Activated CD8-positive, alpha-beta memory T cell treated with anti-CD3 and anti-CD28 coated beads for 24 hours (primary cell): ENCODE data around the gene BCL7A.
"Not testable (repeated sequence)": the region's sequence is repeated elsewhere in the genome, so short reads cannot be mapped to it uniquely, and the experiment has no call there.

Source experiments
- DNase-seq: peaks from one replicate; pipeline ENCODE4 v3.0.0-alpha.2; 2020

BCL7A gene

DNA sequence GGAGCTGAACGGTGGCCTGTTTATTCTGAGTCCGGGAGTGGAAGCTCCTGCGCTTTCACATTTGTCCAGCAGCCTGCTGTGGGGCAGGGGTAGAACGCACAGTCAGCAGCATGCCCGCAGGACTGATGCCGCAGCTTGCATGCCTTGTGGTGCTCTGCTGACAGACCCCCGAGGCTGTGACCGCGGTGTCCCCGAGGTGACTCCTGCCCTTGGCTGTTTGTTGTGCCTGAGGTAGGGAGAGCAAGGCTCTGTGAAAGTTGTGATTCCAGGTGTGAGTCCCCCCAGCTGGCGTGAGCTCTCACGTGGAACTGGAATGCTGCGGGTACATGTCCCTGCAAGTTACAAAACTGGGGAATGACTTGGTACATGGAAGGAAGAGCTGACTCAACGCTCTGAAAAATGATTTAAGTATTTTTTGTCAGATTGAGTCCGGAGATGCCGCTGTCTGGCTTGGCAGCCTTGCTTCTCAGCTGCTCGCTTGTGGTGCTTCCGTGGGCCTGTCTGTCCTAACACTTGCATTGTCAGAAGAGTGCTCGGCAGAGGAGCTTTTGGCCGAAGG is 75.0 kb downstream of the BCL7A start:
- no peak for DNase-seq

GRCh38 chr12:122097584-122097926 is 75.9 kb downstream of the BCL7A start:
- no peak for DNase-seq

GRCh38 chr12:122097927-122098756 is 76.5 kb downstream of the BCL7A start:
- no peak for DNase-seq

DNA sequence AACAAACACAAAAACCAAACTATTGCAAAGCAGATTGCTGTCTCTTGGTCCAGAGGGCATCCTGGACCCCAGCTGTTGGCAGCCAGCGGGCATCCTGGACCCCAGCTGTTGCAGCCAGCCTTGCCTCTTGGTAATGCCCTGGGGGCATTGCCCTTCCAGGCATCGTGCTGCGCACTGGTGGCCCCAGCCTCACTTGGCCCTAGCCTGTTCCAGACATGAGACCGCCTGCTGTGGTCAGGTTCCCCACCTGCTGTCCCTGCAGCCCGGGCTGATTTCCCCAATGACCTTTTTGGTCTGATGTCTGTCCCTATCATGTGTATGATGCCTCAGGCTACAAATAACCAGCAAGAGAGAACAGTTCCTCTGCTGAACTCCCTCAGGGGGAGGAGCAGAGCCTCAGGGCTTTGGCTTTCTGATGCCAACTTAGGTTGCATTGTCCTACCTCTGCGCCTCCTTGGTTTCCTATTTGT is 77.6 kb downstream of the BCL7A start:
- DNase-seq = no peak

GRCh38 chr12:122099856-122100255 is 78.2 kb downstream of the BCL7A start:
- no peak for DNase-seq

- no peak for DNase-seq
Measured at GRCh38 chr12:122100568-122100967, 78.9 kb downstream of the BCL7A start.

DNA sequence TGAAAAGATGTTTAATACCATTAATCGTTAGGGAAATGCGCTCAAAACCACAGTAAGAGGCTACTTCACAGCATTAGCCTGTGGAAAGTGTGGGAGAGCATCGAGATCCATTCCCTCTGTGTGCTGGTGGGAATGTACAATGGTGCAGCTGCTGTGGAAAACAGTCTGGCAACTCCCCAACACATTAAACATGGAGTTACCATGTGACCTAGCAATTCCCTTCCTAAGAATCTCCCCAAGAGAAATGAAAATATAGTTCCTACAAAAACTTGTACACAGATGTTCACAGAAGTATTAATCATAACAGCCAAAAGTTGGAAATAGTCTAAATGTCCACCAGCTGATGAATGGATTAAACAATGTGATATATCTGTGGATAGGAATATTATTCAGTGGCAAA is 80.6 kb downstream of the BCL7A start:
- DNase-seq = no peak

- no peak for DNase-seq
Measured at GRCh38 chr12:122104844-122105243, 83.2 kb downstream of the BCL7A start.

DNA sequence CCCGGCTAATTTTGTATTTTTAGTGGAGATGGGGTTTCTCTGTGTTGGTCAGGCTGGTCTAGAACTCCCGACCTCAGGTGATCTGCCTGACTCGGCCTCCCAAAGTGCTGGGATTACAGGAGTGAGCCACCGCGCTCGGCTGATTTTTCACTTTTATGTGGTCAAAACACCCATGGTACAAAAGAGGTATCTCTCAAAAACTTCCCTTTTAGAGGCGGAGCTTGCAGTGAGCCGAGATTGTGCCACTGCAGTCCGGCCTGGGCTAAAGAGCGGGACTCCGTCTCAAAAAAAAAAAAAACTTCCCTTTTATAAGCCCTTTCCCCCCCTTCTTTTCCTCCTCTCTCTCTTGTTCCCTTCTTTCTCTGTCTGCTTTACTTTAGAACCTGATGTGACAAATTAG is 83.8 kb downstream of the BCL7A start:
- not testable (repeated sequence) for DNase-seq

- DNase-seq = no peak
Measured at GRCh38 chr12:122106843-122107242, 85.2 kb downstream of the BCL7A start.

GRCh38 chr12:122107261-122107660 is 85.6 kb downstream of the BCL7A start:
- no peak for DNase-seq

DNA sequence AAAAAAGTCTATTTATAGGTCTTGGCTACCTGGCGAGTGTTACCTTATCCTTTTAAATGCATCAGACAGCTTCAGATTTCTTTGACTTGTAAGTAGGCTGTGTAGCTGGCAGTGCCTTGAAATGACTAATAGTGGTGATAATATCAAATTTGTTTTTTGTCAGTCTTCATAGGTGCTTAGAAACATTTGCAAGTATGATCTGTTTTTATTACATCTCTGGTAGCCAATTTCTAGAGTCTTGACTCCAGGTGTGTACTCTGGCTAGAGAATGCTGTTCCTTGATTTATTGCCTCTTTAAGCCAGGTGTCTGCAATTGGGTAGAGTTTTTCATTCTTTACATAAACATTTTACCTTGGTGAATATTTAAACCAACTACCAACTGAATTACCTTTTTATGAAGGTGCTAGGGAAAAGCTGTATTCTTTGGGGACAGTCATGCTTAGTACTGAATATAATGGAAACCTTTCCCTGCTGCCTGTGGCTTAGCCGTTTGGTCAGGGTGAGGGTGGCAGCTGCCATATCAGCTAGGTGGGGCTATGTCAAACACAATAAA is 89.5 kb downstream of the BCL7A start:
- DNase-seq = no peak
